Progenitor cell of endocrine pancreas (in vitro differentiated cells): ENCODE results near the gene KLHL3. TPM values are rescaled to one million over a fixed set of nuclear protein-coding genes. Genes with fewer than 3 reads are reported as not detected.

Experiments
- DNase-seq: peaks from one replicate; pipeline ENCODE4 v3.0.0; 2021; ENCODE audit warnings: low spot score; ENCODE audit not compliant: unreplicated experiment
- H3K27ac Mint-ChIP-seq: 2 replicates; pipeline ENCODE4 v1.8.0; 2021; ENCODE audit warnings: mild to moderate bottlenecking, moderate library complexity, mixed read lengths
- H3K27me3 Mint-ChIP-seq: 2 replicates; pipeline ENCODE4 v1.8.0; 2021; ENCODE audit warnings: mixed read lengths
- H3K36me3 Mint-ChIP-seq: 2 replicates; pipeline ENCODE4 v1.8.0; 2022; ENCODE audit warnings: mixed read lengths; ENCODE audit not compliant: insufficient read depth
- H3K4me1 Mint-ChIP-seq: 2 replicates; pipeline ENCODE4 v1.8.0; 2021; ENCODE audit warnings: low read depth, mixed read lengths
- H3K4me3 Mint-ChIP-seq: 2 replicates; pipeline ENCODE4 v1.8.0; 2021; ENCODE audit warnings: low read depth, mild to moderate bottlenecking, moderate library complexity, mixed read lengths
- H3K9me3 Mint-ChIP-seq: 2 replicates; pipeline ENCODE4 v1.8.0; 2021; ENCODE audit warnings: low read depth, mixed read lengths
- total RNA-seq: library from RNA; stranded (reverse); gene quantifications from 2 replicates; pipeline ENCODE4 v1.2.1, GENCODE V29; 2021
- TF ChIP-seq, protein P1 (sequence below): fragments of 200-600 bp; sonication (generic); IDR thresholded peaks from one replicate; pipeline ENCODE4 v1.5.0; 2021; ENCODE audit warnings: antibody characterized with exemption, mild to moderate bottlenecking; ENCODE audit not compliant: unreplicated experiment

KLHL3 gene
- total RNA-seq, 1 donor from 2014 or later, result 34.7 TPM

DNA sequence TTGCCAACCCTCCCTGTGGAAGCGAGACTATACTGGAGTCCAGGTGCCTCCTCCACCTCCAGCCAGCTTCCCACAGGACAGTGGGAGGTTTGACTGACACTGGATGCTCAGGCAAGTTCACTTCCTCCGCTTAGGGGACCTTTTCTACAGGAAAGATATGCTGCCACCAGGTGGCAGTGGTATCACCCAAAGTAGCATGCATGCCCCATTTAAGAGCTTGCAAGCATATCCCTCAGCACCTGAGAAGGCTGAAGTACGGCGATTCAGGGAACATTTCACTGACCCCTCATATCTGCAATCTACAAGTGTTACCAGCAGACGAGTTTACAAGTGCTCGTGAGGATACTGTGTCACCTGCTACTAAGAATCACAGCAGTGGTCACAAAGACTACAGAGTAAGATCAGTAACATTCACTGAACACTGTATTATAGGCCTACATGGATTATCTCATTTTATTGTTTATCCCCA is 75.5 kb downstream of the KLHL3 start:
- Mint-ChIP-seq H3K27ac (no peak overlapping the region), H3K4me1 (peaks cover 4% of the 10 kb centered on the region), H3K9me3 (no peaks in the 10 kb centered on the region), H3K4me3 (no peak overlapping the region), H3K27me3 (no peaks in the 10 kb centered on the region), H3K36me3 (peaks cover 8% of the 10 kb centered on the region)
- TF ChIP-seq, protein P1, sequence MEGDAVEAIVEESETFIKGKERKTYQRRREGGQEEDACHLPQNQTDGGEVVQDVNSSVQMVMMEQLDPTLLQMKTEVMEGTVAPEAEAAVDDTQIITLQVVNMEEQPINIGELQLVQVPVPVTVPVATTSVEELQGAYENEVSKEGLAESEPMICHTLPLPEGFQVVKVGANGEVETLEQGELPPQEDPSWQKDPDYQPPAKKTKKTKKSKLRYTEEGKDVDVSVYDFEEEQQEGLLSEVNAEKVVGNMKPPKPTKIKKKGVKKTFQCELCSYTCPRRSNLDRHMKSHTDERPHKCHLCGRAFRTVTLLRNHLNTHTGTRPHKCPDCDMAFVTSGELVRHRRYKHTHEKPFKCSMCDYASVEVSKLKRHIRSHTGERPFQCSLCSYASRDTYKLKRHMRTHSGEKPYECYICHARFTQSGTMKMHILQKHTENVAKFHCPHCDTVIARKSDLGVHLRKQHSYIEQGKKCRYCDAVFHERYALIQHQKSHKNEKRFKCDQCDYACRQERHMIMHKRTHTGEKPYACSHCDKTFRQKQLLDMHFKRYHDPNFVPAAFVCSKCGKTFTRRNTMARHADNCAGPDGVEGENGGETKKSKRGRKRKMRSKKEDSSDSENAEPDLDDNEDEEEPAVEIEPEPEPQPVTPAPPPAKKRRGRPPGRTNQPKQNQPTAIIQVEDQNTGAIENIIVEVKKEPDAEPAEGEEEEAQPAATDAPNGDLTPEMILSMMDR, result peak; percentile 81
- DNase-seq, result peak; percentile 53

DNA sequence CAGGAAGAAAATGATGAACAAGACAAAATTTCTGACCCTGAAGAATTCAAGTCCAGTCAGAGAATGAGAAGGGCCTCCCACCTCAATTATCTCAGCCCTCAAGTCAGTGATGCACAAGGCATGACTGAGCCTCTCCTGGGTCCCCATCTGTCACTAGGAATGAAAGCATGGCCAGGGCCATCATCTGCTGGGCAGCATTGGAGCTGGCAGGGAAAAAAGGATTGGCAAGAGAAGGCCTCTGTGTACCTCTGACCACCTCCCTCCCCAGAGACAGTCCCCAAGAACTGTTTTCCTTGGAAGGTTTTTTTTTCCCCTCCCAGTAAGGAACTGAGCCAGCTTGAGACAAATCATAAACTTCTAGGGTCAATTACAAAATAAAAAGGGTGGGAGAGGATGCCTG is 76.7 kb downstream of the KLHL3 start:
- Mint-ChIP-seq H3K36me3 (peaks cover 8% of the 10 kb centered on the region), H3K4me3 (no peak overlapping the region), H3K27me3 (no peaks in the 10 kb centered on the region), H3K27ac (no peak overlapping the region), H3K4me1 (peaks cover 2% of the 10 kb centered on the region), H3K9me3 (no peaks in the 10 kb centered on the region)
- TF ChIP-seq, protein P1, result no peak
- DNase-seq, result no peak

DNA sequence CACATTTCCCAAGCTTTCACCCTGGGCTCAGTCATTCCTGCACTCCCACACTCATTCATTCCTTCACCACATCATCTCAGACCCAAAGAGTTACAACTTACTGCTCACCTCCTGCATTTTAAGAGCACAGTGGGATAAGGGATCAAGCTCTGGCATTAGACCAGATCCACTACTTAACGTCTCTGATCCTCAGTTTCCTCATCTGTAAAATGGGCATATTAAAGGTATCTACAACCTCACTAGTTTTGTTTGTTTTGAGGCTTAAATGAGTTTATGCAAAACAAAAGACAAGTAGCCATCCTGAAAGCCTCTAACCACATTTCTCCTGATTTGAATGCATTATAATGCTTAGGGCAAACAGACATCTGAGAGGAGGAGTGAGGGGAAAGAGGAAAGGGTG is 77.6 kb downstream of the KLHL3 start:
- no peak overlapping the region for H3K4me3 Mint-ChIP-seq
- peaks cover 2% of the 10 kb centered on the region for H3K4me1 Mint-ChIP-seq
- H3K9me3 Mint-ChIP-seq, result no peaks in the 10 kb centered on the region
- H3K27me3 Mint-ChIP-seq, result no peaks in the 10 kb centered on the region
- DNase-seq, result no peak
- no peak overlapping the region for H3K27ac Mint-ChIP-seq
- TF ChIP-seq, protein P1, result no peak
- peaks cover 8% of the 10 kb centered on the region for H3K36me3 Mint-ChIP-seq

DNA sequence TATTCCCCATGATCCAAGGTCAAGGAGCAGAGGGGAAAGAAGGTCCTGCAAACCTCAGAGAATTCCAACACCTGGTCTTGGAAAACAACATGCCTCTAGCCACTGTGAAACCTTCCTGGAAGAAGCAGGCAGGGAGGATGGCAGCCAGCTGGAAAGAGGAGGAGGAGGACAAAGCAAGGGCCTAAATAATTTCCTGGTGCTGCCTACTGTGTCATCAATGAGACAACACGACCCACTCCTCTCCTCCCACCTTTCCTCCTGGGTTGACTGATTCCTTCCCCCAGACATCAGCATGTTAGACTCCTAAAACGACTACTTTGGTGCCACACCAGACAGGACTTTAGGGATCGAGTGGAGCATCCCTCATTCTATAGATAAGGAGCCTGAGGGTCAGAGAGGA is 78.8 kb downstream of the KLHL3 start:
- no peaks in the 10 kb centered on the region for H3K9me3 Mint-ChIP-seq
- TF ChIP-seq, protein P1, result no peak
- H3K36me3 Mint-ChIP-seq, result peaks cover 10% of the 10 kb centered on the region
- no peak overlapping the region for H3K4me3 Mint-ChIP-seq
- H3K27ac Mint-ChIP-seq, result no peak overlapping the region
- no peak for DNase-seq
- H3K4me1 Mint-ChIP-seq, result peaks cover 2% of the 10 kb centered on the region
- no peaks in the 10 kb centered on the region for H3K27me3 Mint-ChIP-seq

DNA sequence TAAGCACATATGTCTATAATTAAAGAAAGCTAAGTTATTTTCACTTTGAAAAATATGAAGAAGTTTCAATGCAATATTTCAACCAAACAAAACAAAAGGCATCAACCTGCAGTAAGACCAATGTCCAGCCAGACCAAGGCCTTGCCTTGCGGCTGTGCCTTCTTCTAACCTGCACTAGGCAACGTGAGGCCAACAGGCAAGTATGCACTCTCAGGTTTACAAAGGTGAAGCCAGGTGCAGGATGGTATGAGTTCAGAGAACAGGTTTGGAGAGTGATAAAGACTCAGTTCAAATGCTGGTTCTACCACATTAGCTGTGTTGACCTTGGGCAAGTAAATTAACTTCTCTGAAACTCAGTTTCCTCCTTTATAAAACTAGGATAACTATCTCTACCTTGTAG is 79.3 kb downstream of the KLHL3 start:
- TF ChIP-seq, protein P1, result no peak
- Mint-ChIP-seq H3K4me1 (peaks cover 2% of the 10 kb centered on the region), H3K27ac (no peak overlapping the region), H3K27me3 (no peaks in the 10 kb centered on the region), H3K36me3 (peaks cover 10% of the 10 kb centered on the region), H3K4me3 (no peak overlapping the region), H3K9me3 (no peaks in the 10 kb centered on the region)
- DNase-seq, result no peak
